Endothelial cell (in vitro differentiated cells): ENCODE results near the gene SLC5A12. TPM values are rescaled to one million over a fixed set of nuclear protein-coding genes. Genes with fewer than 3 reads are reported as not detected.

Experiments
- DNase-seq: peaks from one replicate; pipeline ENCODE4 v3.0.0; 2021; ENCODE audit warnings: low spot score
- H3K27ac Mint-ChIP-seq: one replicate; pipeline ENCODE4 v1.8.0; 2021; ENCODE audit warnings: mixed read lengths, inconsistent platforms; ENCODE audit not compliant: unreplicated experiment
- H3K27me3 Mint-ChIP-seq: one replicate; pipeline ENCODE4 v1.8.0; 2021; ENCODE audit warnings: mild to moderate bottlenecking, moderate library complexity, mixed read lengths, inconsistent platforms; ENCODE audit not compliant: unreplicated experiment
- H3K36me3 Mint-ChIP-seq: one replicate; pipeline ENCODE4 v1.8.0; 2021; ENCODE audit warnings: mild to moderate bottlenecking, low read depth, mixed read lengths, inconsistent platforms; ENCODE audit not compliant: unreplicated experiment
- H3K4me1 Mint-ChIP-seq: one replicate; pipeline ENCODE4 v1.8.0; 2021; ENCODE audit warnings: mild to moderate bottlenecking, mixed read lengths, inconsistent platforms; ENCODE audit not compliant: unreplicated experiment
- H3K4me3 Mint-ChIP-seq: one replicate; pipeline ENCODE4 v1.8.0; 2021; ENCODE audit warnings: mild to moderate bottlenecking, mixed read lengths, inconsistent platforms; ENCODE audit not compliant: unreplicated experiment
- H3K9me3 Mint-ChIP-seq: one replicate; pipeline ENCODE4 v1.8.0; 2021; ENCODE audit warnings: mixed read lengths, inconsistent platforms; ENCODE audit not compliant: unreplicated experiment
- total RNA-seq: library from RNA; stranded (reverse); fragmentation: NEBNext Ultra II Directional; extraction: Animal tissue kit (Norgen Biotek cat#: 25700); gene quantifications from one replicate; pipeline ENCODE4 v1.2.1, GENCODE V29; 2021; ENCODE audit not compliant: unreplicated experiment
- TF ChIP-seq, protein P1 (sequence below): fragments of 200-600 bp; sonication (generic); IDR thresholded peaks from one replicate; pipeline ENCODE4 v1.5.0; 2021; ENCODE audit warnings: antibody characterized with exemption; ENCODE audit not compliant: unreplicated experiment

The SLC5A12 gene
- total RNA-seq, 1 donor from 2014 or later = 0.21 TPM

DNA sequence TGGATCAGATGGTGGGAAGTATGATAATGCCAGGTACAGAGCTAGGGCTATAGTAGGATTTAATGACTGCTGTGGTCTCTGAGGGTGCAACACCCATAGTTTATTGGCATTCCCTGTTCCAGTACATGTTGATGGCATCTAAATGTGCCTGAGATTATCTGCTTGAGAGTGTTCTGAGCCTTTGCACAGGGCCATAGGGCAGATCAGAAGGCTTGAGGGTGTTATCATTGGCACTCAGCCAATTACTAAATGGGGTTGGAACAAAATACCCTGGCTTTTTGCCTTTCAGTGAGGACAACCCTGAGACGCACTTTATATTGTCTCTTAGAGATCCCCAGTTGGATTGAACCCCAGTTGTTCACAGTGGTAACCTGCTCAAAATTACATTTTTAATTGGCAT is 6.7 kb downstream of the SLC5A12 start:
- H3K27me3 Mint-ChIP-seq = peaks cover 3% of the 10 kb centered on the region
- H3K4me1 Mint-ChIP-seq = no peaks in the 10 kb centered on the region
- DNase-seq = no peak
- H3K27ac Mint-ChIP-seq = no peak overlapping the region
- TF ChIP-seq, protein P1, sequence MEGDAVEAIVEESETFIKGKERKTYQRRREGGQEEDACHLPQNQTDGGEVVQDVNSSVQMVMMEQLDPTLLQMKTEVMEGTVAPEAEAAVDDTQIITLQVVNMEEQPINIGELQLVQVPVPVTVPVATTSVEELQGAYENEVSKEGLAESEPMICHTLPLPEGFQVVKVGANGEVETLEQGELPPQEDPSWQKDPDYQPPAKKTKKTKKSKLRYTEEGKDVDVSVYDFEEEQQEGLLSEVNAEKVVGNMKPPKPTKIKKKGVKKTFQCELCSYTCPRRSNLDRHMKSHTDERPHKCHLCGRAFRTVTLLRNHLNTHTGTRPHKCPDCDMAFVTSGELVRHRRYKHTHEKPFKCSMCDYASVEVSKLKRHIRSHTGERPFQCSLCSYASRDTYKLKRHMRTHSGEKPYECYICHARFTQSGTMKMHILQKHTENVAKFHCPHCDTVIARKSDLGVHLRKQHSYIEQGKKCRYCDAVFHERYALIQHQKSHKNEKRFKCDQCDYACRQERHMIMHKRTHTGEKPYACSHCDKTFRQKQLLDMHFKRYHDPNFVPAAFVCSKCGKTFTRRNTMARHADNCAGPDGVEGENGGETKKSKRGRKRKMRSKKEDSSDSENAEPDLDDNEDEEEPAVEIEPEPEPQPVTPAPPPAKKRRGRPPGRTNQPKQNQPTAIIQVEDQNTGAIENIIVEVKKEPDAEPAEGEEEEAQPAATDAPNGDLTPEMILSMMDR = no peak
- no peak overlapping the region for H3K4me3 Mint-ChIP-seq
- no peaks in the 10 kb centered on the region for H3K9me3 Mint-ChIP-seq
- no peaks in the 10 kb centered on the region for H3K36me3 Mint-ChIP-seq

DNA sequence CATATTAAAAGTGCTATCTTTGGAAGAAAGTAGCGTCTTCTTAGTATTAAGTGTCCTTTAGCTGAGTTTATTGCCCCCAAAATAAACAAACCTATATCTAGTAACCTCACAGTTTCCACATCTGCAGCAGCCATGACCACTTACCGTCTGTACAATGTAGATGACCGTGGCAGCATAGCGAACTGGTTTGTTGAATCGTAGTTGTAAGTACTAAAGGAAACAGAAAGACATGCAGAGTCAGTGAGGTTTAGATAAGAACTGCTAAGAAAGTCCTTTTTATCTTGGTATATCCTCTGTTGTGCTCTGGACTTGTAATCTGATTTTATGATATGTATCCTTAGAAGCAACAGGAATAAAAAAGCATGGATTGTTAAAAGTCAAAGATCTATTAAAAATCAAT is 9.4 kb downstream of the SLC5A12 start:
- Mint-ChIP-seq H3K4me1 (no peaks in the 10 kb centered on the region), H3K27ac (no peak overlapping the region), H3K27me3 (peaks cover 3% of the 10 kb centered on the region), H3K36me3 (no peaks in the 10 kb centered on the region), H3K4me3 (no peak overlapping the region), H3K9me3 (no peaks in the 10 kb centered on the region)
- no peak for DNase-seq
- TF ChIP-seq, protein P1 = no peak

DNA sequence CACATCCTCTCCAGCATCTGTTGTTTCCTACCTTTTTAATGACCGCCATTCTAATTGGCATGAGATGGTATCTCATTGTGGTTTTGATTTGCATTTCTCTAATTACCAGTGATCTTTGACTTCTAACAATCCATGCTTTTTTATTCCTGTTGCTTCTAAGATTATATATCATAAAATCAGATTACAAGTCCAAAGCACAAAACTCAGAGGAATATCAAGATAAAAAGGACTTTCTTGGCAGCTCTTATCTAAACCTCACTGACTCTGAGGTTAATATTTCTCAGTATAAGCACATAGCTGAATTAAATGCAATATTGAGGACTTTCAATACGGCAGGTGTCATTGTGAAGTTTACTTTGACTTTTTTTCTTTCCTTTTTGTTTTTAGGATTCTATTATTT is 11.4 kb downstream of the SLC5A12 start:
- no peak for DNase-seq
- H3K4me3 Mint-ChIP-seq = no peak overlapping the region
- peaks cover 3% of the 10 kb centered on the region for H3K27me3 Mint-ChIP-seq
- H3K4me1 Mint-ChIP-seq = no peaks in the 10 kb centered on the region
- TF ChIP-seq, protein P1 = no peak
- H3K9me3 Mint-ChIP-seq = no peaks in the 10 kb centered on the region
- no peak overlapping the region for H3K27ac Mint-ChIP-seq
- no peaks in the 10 kb centered on the region for H3K36me3 Mint-ChIP-seq

DNA sequence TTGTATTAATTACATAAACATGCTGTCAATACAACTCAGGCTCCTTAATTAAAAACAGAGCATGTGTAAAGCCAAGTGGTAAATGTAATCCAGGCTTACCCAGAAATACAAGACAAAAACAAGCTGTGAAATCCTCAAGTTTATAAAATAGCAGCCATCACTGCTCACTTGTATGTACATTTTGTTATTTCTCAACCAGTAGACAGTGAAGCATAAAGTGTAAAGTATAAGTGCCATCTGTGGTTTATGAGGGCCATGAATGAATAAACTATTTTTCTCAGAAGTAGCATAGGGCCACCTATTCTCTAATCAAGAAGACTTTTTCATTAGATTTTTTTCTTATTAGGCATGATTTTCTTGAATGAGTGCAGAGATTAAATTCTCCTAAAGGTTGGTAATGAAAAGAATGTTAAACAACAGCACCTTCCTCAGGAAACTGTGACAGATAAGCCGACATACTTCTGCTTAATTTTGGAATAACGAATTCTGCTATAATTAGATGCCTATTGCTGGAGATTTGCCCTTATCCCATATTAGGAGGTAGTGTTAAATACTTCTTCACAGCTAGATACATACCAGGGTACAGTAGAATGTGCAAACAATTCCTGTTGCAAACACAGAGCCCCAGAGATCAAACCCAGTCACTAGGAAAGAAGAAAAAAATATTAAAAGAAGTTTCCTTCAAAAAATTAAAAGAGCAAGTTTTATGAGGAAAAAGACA is 13.0 kb downstream of the SLC5A12 start:
- TF ChIP-seq, protein P1 = no peak
- no peak overlapping the region for H3K4me3 Mint-ChIP-seq
- no peaks in the 10 kb centered on the region for H3K4me1 Mint-ChIP-seq
- no peaks in the 10 kb centered on the region for H3K36me3 Mint-ChIP-seq
- DNase-seq = no peak
- H3K9me3 Mint-ChIP-seq = no peaks in the 10 kb centered on the region
- peaks cover 3% of the 10 kb centered on the region for H3K27me3 Mint-ChIP-seq
- no peak overlapping the region for H3K27ac Mint-ChIP-seq

DNA sequence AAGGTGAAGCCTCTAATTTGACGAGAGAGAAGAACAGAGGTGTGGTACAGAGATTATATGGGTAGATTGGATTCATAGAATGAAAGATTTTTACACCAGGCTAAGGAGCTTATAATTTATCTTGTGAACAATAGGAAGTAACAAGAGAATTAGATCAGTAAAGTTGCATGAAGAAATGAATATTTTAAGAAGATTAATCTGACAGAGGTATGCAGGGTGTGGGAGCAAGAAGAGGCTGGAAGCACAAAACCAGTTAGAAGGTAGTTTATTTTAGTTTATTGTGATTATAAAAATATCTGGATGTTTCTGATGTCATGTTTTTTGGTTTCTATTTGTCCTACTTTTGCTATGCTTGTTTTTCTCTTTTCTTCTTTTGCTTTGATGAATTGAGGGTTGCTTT is 15.7 kb downstream of the SLC5A12 start:
- Mint-ChIP-seq H3K9me3 (no peaks in the 10 kb centered on the region), H3K4me3 (no peak overlapping the region), H3K27me3 (no peaks in the 10 kb centered on the region), H3K27ac (no peak overlapping the region), H3K36me3 (no peaks in the 10 kb centered on the region), H3K4me1 (no peaks in the 10 kb centered on the region)
- no peak for DNase-seq
- TF ChIP-seq, protein P1 = no peak
